ENCODE data around the gene ISYNA1. TPM values are rescaled to one million over a fixed set of nuclear protein-coding genes. Genes with fewer than 3 reads are reported as not detected.

Gene ISYNA1
- total and polyA plus RNA-seq, 11 donors, result 14.0 to 60.6 (median 24.0) TPM

DNA sequence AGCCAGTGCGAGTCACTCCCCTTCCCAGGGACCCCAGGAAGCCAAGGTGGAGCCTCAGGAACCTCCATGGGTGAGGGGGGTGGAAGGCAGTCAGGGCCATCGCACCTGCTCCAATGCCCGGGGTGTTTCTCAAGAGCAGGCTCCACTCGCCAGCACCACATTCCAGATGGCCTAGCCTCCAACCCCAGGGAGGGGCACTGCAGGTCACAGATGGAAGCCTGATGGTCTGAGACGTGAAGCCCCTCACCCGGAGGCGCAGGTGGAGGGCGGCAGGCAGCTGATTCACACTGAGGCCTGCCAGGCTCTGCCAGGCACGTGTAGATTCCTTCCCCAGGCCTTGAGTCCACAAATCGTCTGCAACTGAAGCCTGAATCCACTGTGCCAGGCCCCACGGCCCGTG is 23.0 kb upstream of the ISYNA1 start:
- H3K36me3 ChIP-seq, result peaks cover 0 to 85% (median 21%) of the 10 kb centered on the region in 9 donors
- H3K27me3 ChIP-seq, result no peaks in the 10 kb centered on the region
- peaks cover 30 to 83% (median 59%) of the 10 kb centered on the region in 12 donors for H3K4me1 ChIP-seq
- peak overlapping the region in 11 of 12 donors; percentile 70 to 96 (median 88) for H3K27ac ChIP-seq
- TF ChIP-seq, protein P1, sequence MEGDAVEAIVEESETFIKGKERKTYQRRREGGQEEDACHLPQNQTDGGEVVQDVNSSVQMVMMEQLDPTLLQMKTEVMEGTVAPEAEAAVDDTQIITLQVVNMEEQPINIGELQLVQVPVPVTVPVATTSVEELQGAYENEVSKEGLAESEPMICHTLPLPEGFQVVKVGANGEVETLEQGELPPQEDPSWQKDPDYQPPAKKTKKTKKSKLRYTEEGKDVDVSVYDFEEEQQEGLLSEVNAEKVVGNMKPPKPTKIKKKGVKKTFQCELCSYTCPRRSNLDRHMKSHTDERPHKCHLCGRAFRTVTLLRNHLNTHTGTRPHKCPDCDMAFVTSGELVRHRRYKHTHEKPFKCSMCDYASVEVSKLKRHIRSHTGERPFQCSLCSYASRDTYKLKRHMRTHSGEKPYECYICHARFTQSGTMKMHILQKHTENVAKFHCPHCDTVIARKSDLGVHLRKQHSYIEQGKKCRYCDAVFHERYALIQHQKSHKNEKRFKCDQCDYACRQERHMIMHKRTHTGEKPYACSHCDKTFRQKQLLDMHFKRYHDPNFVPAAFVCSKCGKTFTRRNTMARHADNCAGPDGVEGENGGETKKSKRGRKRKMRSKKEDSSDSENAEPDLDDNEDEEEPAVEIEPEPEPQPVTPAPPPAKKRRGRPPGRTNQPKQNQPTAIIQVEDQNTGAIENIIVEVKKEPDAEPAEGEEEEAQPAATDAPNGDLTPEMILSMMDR (IDR thresholded peaks at IDR 0.05), result no peak
- no peak overlapping the region for H3K4me3 ChIP-seq
- intact Hi-C loops (cut with DNase I), result loop anchor here in 6 of 10 donors (5.0 to 10.0 kb wide), 8 partner anchors 46 to 384 kb away; partner anchors contain the start of genes CRTC1 (in 1 of the 6), ELL (in 1 of the 6), KXD1 (in 1 of the 6) and REX1BD (in 1 of the 6)
- WGBS, 4 donors, result 71 to 82% (median 78%) methylated on average over 5 to 12 of the region's 12 CpGs
- no peak for DNase-seq
- peaks cover 0 to 5% (median 0%) of the 10 kb centered on the region in 12 donors for H3K9me3 ChIP-seq
- no peak for ATAC-seq

DNA sequence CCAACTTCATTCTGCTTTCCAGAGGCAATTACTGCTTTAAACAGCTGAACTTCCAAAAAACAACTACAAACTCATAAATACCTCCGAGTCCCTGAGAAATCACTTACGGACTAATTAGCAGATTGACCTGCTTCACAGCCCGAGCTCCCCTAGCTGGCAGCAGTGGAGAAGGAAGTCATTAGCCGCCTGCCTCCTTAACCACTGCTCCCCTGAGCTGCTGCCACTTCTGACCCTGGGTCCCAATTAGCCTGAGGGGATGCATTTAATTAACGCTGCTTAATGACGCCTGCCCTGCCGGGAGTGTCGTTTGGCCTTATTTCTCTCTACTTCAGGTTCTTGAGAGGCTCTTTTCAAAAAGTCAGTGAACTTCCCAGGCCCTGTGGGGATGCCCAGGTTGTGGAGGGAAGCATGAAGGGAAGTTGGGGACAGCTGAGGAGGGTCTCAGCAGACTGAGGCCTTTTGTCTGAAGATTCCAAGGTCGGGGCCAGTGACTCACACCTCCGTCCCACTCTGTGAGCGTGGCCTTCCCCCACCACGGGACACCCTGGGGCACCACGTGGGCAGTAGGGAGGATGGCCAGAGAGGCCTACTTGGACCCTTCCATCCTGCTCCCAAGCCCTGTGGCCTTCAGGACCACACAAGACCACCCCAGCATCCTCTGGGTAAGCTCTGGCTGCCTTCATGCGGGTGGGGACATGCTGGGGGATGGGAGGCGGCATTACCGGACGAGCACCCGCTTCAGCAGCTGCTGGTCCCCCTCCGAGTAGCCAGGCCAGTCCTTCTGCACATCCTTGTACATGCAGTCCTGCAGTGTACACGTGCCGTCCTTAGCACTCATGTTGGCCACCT is 19.8 kb upstream of the ISYNA1 start:
- TF ChIP-seq, protein P1 (IDR thresholded peaks at IDR 0.05), result no peak
- TF ChIP-seq POLR2A (IDR thresholded peaks at IDR 0.05), result no peak
- peaks cover 17 to 54% (median 37%) of the 10 kb centered on the region in 12 donors for H3K4me1 ChIP-seq
- no peaks in the 10 kb centered on the region for H3K27me3 ChIP-seq
- H3K9me3 ChIP-seq, result peaks cover 0 to 5% (median 0%) of the 10 kb centered on the region in 12 donors
- H3K27ac ChIP-seq, result peak overlapping the region in 7 of 12 donors; percentile 5 to 93 (median 49)
- H3K36me3 ChIP-seq, result peaks cover 0 to 89% (median 34%) of the 10 kb centered on the region in 9 donors
- intact Hi-C loops (cut with DNase I), result loop anchor here in 4 of 10 donors (5.0 to 10.0 kb wide), 4 partner anchors 127 to 390 kb away; partner anchors contain the start of gene REX1BD (in 2 of the 4)
- DNase-seq, result peak in 1 of 5 donors; percentile 28
- no peak for ATAC-seq
- 85 to 91% (median 88%) methylated on average over 21 of the region's 21 CpGs for WGBS, 4 donors
- no peak overlapping the region for H3K4me3 ChIP-seq

DNA sequence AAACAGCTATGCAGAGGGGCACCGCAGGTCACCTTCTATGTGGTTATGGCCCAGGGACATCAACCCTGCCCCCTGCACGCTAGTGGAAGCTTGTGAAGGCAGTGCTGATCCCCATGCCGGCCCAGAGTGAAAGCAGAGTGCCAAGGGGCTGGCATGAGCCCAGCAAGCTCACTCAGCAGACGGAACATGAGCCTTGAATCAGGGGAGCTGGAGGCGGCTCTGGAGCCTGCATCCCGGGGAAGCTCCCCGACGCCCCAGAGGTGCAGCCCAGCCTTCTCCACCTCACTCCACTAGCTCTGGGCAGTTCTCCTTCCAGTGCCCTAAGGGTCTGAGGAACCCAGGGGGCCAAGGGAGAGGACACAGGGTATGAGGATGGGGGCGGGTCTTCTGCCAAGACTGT is 19.0 kb upstream of the ISYNA1 start:
- no peaks in the 10 kb centered on the region for H3K27me3 ChIP-seq
- peak in 2 of 5 donors; percentile 76 to 82 for DNase-seq
- WGBS, 4 donors, result 52 to 61% (median 55%) methylated on average over 7 to 9 of the region's 9 CpGs
- TF ChIP-seq, protein P1 (IDR thresholded peaks at IDR 0.05), result no peak
- TF ChIP-seq POLR2A (IDR thresholded peaks at IDR 0.05), result no peak
- H3K4me1 ChIP-seq, result peaks cover 17 to 49% (median 36%) of the 10 kb centered on the region in 12 donors
- H3K36me3 ChIP-seq, result peaks cover 0 to 93% (median 38%) of the 10 kb centered on the region in 9 donors
- intact Hi-C loops (cut with DNase I), result loop anchor here in 4 of 10 donors (5.0 to 10.0 kb wide), 4 partner anchors 128 to 390 kb away; partner anchors contain the start of gene REX1BD (in 2 of the 4)
- peak in 3 of 4 donors; percentile 30 to 49 (median 39) for ATAC-seq
- H3K9me3 ChIP-seq, result peaks cover 0 to 5% (median 0%) of the 10 kb centered on the region in 12 donors
- no peak overlapping the region for H3K4me3 ChIP-seq
- H3K27ac ChIP-seq, result peak overlapping the region in 9 of 12 donors; percentile 5 to 93 (median 42)

DNA sequence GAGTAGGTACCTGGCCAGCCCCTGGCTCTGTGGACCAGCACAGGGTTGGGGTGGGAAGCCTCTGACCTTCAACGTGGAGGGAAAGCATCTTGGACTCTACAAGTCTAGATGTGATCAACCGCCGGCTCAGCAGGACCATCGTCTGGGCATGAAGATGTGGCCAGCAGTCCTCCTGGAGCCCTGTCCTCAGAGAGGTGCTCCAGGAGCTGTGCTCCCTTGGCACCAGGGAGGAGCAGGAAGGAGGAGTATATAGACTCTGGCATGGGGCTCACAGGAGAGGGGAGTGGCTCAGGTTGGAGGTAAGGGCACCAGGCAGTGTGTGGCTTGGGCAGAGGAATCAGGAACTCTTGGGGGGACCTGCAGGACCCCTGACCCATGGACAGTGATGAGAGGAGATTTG is 18.3 kb upstream of the ISYNA1 start:
- intact Hi-C loops (cut with DNase I), result loop anchor here in 4 of 10 donors (5.0 to 10.0 kb wide), 4 partner anchors 129 to 391 kb away; partner anchors contain the start of gene REX1BD (in 2 of the 4)
- 84 to 92% (median 89%) methylated on average over 4 of the region's 4 CpGs for WGBS, 4 donors
- H3K27ac ChIP-seq, result peak overlapping the region in 6 of 12 donors; percentile 6 to 93 (median 62)
- peaks cover 16 to 45% (median 32%) of the 10 kb centered on the region in 12 donors for H3K4me1 ChIP-seq
- no peak for TF ChIP-seq POLR2A (IDR thresholded peaks at IDR 0.05)
- TF ChIP-seq, protein P1 (IDR thresholded peaks at IDR 0.05), result no peak
- DNase-seq (no peak), ATAC-seq (no peak)
- H3K4me3 ChIP-seq, result no peak overlapping the region
- H3K27me3 ChIP-seq, result no peaks in the 10 kb centered on the region
- peaks cover 0 to 5% (median 0%) of the 10 kb centered on the region in 12 donors for H3K9me3 ChIP-seq
- peaks cover 0 to 93% (median 40%) of the 10 kb centered on the region in 9 donors for H3K36me3 ChIP-seq

Measured in heart left ventricle (tissue), 16 donors.